NAMALWA (cell line): ENCODE results near the gene FSTL3.

ENCODE experiments used
- DNase-seq: peaks from one replicate; pipeline ENCODE4 v3.0.0-alpha.2; 2015; ENCODE audit warnings: low spot score

FSTL3 gene

DNA sequence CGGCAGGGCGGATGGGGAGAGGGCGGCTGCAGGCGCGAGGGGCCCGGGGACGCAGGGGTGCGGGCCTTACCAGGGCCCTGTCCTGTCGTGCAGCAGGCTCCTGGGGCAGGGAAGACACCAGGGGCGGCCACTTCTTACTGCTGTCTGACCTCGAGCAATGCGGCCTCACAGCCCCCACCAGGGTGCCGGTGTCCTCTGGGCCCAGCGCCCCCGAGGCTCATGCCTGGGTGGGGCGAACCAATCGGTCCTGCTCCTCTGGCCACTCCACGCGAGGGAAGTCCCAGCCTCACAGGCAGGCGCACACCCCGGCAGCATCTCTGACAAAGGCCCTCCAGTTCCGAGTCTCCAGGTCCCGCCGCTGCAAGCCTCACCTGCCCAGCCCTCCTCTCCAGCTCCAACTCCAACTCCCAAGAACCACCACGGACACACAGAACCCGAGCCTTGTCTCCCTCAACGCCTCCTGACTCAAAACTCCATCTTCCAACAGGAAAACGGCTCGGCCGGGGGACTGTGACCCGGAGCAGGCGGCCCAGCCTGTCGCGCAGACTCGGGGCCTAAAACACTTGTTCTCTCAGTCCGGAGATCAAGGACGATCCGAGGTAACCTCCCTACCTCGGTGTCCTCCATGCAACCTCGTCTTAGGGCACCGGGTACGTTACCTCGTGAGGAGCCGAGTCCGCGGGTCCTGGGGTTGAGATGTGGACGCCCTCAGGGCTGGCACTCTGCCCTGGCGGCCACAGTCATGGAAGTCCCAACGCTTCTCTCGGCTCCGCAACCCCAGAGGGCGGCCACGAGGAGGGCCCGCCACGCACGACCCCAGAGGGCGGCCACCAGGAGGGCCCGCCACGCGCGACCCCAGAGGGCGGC is 30.0 kb upstream of the FSTL3 start:
- no peak for DNase-seq

DNA sequence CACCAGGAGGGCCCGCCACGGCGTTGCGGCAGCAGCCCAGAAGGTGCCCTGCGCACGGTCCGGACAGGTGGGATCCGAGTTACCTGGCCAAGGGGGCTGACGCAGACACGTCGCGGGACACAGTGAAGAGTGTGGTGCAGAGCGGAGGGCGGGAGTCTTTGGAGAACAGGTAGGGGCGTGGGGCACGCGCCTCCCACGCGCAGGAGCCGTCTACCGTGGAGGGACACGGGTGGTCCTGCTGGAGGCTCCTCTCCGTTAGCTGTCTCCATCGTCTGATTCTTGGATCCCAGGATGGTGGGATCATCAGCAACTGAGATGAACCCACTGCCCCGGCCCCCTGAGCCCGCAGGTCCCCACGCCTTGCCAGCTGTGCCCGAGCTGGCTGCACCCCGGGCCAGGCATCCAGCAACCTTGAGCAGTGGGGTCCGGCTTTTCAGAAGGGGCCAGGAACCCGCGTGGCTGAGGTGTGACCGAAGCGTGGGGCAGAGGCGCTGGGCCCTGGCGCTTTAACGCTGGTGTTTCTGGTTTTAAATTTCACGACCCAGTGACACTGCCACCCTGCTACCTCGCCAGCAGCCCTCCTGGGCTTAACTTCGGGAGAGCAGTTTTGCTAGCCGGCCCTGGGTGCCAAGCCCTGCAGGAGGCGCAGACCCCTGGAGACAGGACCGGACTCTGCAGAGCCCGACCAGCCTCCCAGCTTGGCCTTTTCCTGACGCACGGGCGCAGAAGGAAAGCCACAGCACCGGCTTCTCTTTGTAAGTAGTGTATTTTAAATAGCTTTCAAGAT is 29.2 kb upstream of the FSTL3 start:
- DNase-seq: no peak

DNA sequence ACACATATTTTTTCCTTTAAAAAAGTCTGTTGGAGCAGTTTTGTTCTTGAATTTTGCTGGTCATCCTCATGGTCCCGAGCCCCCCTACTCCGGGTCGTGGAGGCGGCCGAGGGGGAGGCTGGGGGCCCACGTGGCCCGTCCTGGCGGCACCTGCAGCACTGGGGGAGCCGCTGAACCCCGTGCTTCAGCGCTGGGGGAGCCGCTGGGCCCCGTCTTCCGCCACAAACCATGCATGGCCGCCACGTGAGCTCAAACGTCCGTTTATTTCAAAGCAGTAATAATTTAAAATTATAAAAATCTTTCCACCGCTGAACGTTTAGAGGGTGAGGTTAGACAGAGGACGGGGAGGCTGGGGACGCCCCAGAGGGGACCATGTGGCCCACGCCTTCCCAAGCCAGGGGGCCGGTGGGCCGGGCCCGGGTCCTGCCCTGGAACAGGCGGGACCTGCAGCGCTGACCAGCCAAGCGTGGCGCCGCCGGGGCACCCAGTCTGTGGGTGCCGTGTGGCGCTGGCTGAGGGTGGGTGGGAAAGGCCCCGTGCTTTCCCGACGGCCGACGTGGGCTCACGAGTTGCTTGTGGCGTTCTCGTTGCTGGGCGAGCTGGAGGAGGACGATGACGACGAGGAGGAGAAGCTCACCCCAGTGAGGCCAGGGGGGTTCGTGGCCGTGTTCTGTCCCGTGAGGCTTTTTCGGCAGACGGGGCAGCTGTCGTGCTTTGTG is 28.5 kb upstream of the FSTL3 start:
- DNase-seq: no peak

DNA sequence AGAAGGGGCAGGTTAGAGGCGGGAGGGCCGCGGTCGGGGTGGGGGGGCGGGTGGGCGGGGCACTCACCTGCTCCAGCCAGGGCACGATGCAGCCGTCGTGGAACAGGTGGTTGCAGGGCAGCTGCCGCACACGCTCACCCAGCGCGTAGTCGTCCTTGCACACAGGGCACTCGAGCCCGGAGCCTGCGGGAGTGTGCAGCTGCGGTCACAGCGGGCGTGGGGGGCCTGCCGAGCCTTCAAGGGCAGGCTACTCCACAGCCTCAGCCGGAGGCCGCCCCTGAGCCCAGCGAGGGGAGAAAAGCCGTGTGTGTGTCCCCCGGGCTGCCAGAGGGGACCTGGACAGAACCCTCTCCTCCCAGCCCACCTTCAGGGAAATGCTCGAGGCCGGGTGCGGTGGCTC is 27.9 kb upstream of the FSTL3 start:
- no peak for DNase-seq

DNA sequence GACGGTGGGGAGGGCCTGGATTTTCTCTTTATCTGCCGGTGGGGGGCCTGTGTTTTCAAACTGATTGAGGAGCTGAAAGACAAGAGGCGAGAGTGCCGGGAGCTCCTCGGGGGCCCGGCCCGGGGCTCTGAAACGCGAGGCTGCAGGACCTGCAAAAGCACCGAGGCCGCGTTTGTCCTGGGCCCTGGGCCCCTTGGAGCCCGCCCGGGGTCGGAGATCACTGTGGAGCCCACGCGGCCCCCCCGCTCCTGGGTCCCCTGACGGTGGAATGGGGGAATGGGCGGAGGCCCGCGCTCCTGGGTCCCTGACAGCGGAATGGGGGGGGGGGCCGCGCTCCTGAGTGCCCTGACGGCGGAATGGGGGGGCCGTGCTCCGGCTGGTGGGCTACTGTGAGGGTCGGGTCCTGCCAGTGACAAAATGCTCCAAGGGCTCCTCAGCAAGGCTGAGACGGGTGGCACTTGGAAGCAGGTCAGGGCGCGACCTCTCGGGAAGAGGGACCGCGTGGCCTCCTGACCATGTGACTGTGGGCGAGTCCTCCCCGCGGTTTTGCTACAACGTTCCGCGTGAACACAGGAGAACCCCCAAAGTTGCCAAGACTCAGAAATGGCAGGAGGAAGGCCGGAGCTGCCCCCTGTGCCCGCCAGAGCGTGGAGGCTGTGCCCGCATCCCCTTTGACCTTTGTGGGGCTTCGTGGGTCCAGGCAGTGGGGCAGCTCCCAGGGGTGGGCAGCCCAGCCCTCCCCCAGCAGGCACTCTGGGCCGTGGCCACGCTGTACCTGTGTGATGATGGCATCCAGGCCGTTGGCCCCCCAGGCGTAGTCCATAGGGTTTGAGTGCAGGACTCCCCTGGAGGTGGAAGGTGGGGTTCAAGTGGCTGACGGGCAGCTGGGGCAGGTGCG is 27.0 kb upstream of the FSTL3 start:
- no peak for DNase-seq

DNA sequence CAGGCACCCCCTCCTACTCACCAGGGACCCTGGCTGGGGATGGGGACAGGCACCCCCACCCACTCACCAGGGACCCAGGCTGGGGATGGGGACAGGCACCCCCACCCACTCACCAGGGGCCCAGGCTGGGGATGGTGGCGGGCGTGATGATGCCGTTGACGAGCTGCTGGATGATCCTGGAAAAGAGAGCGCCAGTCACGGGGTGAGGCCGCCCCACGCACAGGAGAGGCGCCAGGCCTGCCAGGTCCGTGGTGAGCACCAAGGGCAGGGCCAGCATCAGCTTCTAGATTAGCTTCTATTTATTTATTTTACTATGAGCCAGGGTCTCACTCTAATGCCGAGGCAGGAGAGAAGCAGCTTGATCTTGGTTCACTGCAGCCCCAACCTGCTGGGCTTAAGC is 26.1 kb upstream of the FSTL3 start:
- no peak for DNase-seq

DNA sequence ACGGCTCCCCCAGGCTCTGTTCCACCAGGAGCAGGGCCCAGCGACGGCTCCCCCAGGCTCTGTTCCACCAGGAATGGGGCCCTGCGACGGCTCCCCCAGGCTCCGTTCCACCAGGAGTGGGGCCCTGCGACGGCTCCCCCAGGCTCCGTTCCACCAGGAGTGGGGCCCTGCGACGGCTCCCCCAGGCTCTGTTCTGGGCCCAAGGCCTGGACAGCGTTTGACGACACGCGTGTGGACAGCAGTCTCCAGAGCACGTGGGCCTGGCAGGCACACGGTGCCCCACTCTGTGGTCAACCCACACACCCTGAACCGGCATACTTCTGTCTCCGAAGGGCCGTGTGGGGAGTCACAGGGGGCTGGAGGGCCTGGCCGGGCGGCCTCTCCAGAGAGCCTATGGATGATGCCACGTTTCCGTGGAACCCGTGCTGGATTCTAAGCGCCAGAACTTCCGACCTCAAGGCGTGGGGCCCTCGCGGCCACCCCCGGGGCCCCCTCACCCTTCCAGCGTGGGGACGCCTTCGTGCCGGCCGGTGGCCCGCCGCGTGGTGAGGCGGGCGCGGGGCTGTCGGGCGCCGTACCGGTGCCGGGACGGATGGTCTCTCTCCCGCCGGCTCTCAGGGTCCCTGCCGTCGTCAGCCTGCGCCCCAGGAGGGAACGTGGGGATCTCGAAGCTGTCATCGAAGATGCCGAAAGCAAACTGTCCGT is 24.9 kb upstream of the FSTL3 start:
- DNase-seq: no peak

DNA sequence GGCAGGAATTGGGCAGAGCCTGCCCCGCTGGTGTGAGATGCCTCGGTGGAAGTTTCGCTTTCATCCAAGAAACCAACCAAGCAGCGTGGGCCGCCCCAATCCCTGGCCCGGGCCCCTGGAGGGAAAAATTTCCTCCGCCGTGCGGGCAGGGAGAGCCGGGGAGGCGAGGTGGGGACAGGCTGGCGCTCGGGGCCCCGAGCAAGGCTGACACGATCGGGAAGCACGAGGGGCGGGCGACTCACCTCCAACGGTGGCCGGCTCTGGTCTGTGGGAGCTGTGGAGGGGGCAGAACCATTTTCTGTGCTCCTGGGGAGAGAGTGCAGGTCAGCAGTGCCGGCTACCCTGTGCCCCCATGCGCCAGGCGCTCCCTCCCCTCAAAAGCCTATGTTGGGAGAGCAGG is 24.2 kb upstream of the FSTL3 start:
- DNase-seq: no peak

DNA sequence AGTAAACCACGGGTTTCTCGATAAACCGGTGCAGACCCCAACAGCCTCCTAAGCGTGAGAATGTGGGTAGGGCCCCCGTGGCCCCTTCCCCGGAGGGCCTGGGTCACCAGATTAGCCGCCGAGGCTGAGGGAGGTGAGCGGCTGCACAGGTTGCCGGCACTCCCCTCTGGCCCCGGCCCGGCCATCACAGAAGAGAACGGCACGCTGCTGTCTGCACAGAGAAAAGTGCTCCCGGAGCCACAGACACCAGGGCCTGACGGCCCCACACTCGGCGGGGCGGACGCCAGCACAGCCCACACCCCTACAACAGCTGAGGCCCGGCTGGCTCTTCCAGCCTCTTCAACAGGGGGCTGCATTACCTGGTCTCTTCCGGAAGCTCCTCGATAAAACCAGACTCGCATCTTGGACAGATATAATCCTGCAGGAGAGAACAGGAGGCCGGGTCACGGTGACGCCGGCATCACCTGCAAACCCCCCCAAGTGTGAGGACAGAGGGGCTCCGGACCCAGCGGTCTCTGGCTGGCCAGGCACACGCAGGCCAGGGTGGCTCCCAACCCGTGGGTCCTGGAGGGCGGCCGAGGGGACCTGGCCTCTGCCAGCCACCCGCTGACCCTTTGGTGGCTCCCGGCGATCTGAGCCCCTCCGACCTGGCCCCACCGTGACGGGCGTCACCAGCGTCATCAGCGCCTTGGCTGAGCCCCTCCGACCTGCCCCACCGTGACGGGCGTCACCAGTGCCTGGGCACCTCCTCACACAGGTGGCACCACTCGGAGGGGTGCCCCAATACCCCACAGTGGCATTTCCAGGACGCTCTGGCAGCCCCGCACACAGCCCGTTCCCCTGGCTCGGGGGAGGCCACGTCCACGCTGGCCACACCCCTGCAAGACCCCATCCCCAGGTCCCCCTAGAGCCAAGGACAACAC is 23.5 kb upstream of the FSTL3 start:
- no peak for DNase-seq

DNA sequence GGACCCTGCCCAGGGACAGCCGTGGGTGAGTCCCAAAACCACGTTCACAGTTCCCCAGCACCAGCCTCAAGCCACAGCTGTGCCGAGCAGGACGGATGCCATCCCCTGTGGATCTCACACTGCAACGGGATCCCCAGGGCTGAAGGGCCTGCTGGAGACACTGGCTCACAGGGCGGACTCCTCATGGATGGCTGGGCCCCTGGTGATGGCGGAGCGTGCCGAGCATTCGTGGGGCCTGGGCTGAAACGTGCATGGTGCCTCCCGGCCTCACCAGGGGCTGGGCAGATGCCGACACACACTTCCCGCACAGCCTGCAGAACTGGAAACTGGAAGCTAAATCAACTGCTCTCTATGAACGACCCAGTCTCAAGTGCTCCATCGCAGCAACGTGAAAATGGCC is 22.8 kb upstream of the FSTL3 start:
- no peak for DNase-seq

DNA sequence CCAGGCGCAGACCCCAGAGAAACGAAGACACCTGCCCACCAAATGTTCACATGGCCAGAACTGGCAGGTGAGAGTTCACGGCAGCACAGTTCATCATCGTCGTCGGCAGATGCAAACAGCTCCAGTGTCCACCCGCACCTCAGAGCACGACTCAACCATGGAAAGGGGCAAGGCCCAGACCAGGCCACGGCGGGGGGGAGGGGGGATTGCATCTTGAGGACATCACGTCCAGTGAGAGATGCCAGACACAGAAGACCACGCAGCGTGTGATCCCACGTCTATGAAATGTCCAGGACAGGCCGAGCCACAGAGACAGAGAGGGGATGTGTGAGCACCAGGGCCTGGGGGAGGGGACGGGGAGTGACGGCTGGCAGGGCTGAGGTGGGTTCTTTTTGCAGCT is 20.5 kb upstream of the FSTL3 start:
- no peak for DNase-seq

DNA sequence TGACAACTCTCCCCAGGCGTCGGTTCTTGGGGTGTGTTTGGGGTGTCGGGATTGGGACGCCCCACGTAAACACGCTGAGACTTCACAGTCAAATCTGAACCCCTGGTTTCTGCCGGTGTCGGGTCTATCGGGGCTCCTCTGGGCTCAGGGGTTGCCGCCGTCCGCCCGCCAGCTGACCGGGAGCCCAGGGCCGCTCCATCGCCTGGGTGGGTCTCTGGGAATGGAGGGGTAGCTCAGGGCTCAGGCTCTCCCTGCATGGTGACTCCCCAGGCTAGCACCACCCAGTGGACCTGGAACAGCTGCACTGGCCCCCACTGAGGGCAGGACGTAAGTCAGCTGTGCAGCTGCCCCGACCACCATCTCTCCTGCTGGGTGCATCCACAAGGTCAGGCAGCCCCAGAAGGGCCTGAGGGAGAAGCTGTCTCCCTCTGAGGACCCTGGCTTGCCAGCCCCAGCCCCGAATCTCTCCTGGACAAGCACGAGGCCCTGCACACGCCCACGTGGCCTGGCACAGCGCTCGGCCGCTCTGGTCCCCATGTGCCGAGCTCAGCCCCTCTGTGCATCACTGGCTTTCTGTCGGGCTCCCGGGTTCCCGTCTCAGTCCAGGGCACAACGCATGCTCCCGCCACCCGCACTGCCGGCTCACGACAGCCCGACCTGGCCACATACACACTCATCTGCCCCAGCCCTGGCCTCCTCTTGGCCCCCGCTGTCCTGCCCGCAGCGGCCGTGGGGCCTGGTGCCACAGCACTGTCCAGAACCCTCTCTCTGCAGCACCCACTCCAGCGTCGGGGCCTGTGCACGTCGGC is 19.2 kb upstream of the FSTL3 start:
- no peak for DNase-seq

DNA sequence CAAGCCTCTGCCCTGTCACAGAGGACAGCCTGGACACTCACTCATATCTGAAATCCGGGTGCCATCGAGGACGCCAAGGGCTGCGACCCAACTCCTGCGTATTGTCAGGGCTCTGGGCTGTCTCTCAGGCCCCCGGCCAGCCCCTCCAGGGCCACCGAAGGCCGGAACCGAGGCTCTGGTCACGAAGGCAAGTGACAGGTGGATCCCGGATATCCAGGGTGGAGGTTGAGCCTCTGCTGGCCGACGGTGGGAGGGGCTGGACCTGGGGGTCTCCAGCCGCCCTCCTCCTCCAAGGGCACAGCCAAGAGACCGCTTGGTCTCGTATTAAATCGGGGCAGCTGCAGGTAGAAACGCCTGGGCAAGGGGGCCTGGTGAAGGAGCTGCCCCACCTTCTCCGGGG is 18.6 kb upstream of the FSTL3 start:
- DNase-seq: no peak

DNA sequence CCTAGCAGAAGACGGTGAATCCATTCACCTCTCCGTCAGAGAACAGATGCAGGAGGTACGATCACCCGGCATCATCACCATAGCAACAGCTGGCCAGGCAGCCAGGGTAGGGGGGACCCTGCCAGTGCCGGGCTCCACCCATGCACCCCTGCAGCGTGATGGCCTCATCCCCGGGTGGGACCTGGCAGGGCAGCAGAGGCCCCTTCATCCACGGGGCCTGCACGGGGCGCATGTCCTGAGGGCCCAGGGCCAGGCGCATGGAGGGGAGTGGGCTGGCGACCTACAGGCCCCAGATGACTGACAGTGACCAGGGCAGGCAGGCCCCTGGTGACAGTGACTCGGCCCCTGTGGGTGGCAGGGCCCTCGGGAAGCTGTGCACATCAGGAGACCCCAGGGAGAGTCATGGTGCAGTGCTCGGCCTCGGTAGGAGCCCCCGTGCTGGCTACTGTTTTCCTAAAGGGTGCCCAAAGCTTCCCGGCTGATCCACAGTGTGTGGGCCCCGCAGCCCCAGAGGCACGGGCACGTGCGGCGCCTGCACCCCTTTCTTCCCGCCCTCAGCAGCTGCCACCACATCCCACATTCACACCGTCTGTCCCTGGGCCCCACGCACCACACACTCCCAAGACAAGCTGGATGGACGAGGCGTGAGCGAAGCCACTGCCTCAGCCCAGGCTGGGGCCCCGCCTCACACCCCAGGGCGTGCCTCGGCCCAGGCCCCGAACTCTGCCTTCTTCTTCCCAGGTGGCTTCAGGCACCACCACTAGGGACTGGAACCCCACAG is 17.9 kb upstream of the FSTL3 start:
- DNase-seq: no peak

DNA sequence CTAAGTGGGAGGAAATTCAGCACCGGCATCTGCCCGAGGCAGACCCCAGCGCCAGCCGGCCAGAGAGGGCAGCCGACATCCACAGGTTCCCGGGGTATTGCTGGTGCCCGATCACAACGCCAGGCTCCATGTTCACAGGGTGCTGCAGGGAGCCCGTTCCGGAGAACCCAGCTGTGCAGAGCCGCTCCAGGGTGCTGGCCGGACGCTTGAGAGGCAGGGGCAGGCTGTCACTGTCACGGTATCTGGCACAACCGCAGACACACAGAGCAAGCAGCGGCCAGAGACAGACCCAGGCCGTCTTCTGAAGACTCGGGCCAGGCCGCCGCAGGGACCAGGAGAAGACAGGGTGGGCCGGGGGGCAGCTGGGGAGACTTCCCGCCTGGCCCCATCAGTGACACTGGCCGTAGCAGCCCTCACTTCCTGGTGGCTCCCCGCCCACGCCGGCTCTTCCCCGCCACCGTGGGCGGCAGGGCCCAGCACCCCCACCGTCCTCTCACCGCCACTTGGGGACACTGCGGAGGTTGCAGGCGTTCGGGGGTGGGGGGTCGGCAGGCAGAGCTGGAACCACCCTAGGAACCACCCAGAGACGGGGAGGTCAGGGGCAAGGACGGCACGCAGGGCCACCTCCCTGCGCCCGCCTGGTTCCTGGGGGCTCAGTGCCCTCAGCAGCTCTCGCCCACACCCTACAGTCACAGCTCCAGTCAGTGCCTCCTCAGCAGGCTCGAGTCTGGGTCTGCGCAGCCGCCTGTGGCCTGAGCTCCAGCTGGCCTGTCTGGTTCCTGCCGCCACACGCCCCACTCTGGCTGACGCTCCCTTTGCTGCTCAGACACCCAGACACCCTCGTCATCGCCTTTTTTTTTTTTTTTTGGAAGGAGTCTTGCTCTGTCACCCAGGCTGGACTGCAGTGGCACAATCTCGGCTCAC is 17.0 kb upstream of the FSTL3 start:
- DNase-seq: no peak

DNA sequence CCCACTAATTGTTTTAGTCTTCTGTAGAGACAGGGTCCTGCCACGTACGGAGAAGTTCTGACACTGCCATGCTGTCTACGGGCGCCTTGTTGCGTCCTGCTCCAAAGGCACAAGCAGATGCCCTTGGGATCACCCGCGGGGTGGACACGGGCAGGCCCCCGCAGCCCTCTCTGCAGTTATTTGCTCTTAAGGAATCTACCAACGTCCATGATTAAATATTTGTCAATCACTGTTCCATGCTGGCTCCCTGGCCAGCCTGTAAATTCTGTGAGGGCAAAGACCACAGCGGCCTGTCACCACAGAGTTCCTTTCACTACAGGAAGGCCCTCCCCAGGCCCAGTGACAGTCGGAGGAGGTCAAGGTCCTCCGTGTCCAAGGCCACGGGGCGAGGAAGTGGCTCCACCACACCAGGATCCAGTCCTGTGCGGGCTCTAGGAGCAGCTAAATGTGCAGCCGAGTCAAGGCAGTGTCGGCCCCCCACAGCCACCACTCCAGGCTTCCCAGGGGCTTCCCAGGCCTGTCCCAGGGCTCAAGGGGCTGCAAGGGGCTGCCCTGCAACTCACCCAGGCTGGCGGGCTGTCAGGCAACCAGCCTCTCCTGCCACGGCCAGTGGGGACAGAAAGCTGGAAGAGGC is 15.3 kb upstream of the FSTL3 start:
- no peak for DNase-seq
